VCaP (cell line): ENCODE results near the gene ERICH3.
A peak's percentile ranks its signal among the peaks of the same experiment; 100 is the strongest.
"Not testable (repeated sequence)": the region's sequence is repeated elsewhere in the genome, so short reads cannot be mapped to it uniquely, and the experiment has no call there.

Experiments used
- H3K27ac ChIP-seq: fragments of 450-650 bp; 2 replicates; pipeline ENCODE4 v1.5.1; 2017
- TF ChIP-seq, protein P1 (sequence below): fragments of 450-650 bp; conservative IDR thresholded peaks from 2 replicates; pipeline ENCODE4 v1.5.1; 2017; ENCODE audit warnings: mild to moderate bottlenecking, moderate library complexity

ERICH3 gene

GRCh38 chr1:74681001-74681400 lies 7.4 kb upstream of the ERICH3 start:
- TF ChIP-seq, protein P1, sequence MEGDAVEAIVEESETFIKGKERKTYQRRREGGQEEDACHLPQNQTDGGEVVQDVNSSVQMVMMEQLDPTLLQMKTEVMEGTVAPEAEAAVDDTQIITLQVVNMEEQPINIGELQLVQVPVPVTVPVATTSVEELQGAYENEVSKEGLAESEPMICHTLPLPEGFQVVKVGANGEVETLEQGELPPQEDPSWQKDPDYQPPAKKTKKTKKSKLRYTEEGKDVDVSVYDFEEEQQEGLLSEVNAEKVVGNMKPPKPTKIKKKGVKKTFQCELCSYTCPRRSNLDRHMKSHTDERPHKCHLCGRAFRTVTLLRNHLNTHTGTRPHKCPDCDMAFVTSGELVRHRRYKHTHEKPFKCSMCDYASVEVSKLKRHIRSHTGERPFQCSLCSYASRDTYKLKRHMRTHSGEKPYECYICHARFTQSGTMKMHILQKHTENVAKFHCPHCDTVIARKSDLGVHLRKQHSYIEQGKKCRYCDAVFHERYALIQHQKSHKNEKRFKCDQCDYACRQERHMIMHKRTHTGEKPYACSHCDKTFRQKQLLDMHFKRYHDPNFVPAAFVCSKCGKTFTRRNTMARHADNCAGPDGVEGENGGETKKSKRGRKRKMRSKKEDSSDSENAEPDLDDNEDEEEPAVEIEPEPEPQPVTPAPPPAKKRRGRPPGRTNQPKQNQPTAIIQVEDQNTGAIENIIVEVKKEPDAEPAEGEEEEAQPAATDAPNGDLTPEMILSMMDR, result no peak
- H3K27ac ChIP-seq, result no peak overlapping the region

DNA sequence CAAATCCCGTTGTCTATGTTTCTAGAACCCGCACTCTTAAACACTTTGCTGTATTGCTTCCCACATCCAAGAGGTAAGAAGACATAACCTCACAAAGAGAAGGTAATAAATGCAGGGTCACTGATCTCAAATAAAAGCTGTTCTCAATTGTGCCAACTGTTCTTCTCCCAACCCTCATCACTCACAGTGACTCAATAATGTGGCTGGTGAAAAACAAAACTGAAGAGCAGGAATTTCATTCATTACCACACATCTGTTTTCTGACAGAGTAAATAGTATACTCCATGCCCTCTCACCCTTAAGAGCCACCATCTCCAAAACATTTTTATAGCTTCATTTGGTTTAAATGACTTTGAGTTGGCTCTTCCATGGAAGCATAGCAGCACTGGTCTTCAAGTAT lies 6.2 kb upstream of the ERICH3 start:
- no peak overlapping the region for H3K27ac ChIP-seq
- TF ChIP-seq, protein P1, result no peak

DNA sequence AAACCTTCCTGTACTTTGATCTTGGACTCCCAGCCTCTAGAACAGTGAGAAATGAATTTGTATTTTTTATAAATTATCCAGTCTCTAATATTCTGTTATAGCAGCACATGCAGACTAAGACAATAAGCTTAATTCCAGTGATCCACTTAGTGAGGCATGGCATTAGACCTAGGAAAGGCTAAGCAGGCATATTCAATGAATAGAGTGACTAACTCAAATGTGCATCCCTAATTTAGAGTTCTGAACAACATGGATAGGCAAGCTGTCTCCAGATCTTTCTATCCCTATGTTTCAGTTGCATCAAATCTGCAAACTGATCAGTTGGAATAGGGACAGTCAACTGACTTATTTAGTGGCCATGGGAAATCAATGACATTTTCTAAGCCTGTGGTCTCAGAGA lies 4.3 kb upstream of the ERICH3 start:
- TF ChIP-seq, protein P1, result no peak
- H3K27ac ChIP-seq, result no peak overlapping the region

DNA sequence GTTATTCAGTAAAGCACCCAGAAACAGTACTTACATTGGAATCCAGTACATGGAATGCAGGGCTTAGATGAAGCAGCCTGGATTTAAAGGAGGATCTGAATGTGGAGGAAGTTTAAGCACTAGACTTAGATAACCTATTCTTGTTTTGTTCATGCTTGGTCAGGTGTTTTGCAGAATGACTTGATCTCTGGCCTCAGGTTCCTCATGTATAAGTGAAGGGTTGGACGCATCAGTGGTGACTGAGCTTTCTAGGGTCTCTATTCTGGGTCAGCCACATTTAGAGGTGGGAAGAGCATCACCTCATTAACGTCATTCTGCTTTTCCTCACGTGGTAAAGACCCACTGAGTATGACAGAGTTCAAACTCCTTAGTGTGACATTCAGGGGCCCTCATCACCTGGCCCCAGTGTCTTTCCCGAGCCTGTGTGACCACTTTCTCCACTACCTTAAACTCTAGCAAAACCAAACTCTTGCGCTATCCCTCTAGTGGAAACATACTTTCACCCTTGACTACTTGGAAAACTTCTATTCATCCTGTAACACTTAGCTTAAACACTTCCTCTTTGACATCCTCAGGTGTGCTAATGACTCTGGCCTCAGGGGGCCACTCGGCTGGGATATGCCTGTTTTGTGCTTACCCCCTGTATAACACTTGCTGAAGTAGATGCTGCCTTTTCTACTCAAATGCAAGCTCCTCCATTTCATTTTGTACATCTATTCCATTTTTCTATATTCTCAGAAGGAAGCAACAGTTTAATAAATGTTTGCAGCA lies 871 bp upstream of the ERICH3 start:
- TF ChIP-seq, protein P1, result no peak
- H3K27ac ChIP-seq, result no peak overlapping the region

DNA sequence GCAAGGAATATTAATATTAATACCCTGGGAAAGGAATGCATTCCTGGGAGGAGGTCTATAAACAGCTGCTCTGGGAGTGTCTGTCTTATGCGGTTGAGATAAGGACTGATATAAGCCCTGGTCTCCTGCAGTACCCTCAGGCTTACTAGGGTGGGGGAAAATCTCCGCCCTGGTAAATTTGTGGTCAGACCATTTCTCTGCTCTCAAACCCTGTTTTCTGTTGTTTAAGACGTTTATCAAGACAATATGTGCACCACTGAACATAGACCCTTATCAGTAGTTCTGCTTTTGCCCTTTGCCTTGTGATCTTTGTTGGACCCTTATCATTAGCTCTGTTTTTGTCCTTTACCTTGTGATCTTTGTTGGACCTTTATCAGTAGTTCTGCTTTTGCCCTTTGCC lies 2.7 kb downstream of the ERICH3 start:
- not testable (repeated sequence) for H3K27ac ChIP-seq

DNA sequence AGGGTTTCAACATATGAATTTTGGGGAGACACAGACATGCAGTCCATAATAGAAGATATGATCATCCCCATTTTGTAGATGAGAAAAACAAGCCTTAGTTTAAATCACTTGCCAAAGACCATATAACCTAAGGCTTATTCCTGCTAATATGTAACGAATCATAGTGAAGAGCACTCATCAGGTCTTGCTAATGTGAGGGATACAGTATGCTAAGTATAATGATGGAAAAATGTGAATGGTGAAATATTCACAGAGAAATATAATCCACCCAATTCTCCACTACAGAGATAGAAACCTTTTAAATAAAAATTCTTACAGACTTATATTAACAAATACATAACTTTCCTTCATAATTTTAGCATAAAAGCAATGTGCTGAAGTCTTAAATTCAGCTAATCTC lies 18.9 kb downstream of the ERICH3 start:
- TF ChIP-seq, protein P1, result no peak
- no peak overlapping the region for H3K27ac ChIP-seq

DNA sequence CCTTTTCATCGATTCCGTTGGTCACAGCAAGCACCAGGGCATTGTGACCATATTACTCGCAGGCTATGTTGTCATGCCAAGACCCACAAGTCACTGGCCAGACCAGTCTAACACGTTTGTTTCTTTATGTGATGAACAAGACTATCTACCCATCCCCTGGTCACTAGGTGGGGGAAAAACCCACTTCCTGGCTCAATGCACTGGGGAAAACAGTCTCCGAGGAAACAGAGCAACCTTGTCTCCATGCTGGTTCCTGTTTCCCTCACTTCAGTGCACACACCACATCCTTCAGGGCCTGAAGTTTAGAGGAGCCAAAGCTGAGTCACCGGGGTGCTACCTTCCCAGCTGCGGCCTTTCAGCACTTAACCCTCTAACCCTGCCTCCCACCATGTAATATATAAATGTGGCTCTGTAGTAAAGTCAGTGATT lies 20.9 kb downstream of the ERICH3 start:
- TF ChIP-seq, protein P1, result no peak
- H3K27ac ChIP-seq, result peak overlapping the region; percentile 84

GRCh38 chr1:74650561-74650960 lies 23.0 kb downstream of the ERICH3 start:
- TF ChIP-seq, protein P1, result no peak
- H3K27ac ChIP-seq, result no peak overlapping the region
